Suprapubic skin (tissue), 4 donors: Measurements from ENCODE around the gene PTPRN2. TPM values are rescaled to one million over a fixed set of nuclear protein-coding genes. Genes with fewer than 3 reads are reported as not detected.

Source experiments
- DNase-seq, 2 donors: peaks; one replicate each; pipeline ENCODE4 v3.0.0-alpha.2; 2019; ENCODE audit warnings: low spot score in 2 of 2
- H3K27ac ChIP-seq: fragments of 200-600 bp; sonication (generic); one replicate; pipeline ENCODE4 v1.5.1; 2019
- H3K27me3 ChIP-seq: fragments of 200-600 bp; sonication (generic); one replicate; pipeline ENCODE4 v1.5.1; 2019
- H3K36me3 ChIP-seq: fragments of 200-600 bp; sonication (generic); one replicate; pipeline ENCODE4 v1.5.1; 2019
- H3K4me1 ChIP-seq: fragments of 200-600 bp; sonication (generic); one replicate; pipeline ENCODE4 v1.5.1; 2019
- H3K4me3 ChIP-seq: fragments of 200-600 bp; sonication (generic); one replicate; pipeline ENCODE4 v1.5.1; 2019; ENCODE audit warnings: mild to moderate bottlenecking
- H3K9me3 ChIP-seq: fragments of 200-600 bp; sonication (generic); one replicate; pipeline ENCODE4 v1.5.1; 2019
- CTCF ChIP-seq, 2 donors: fragments of 200-600 bp in 1 of 2; fragments of 450-650 bp in 1 of 2; sonication (generic) in 1 of 2; IDR thresholded peaks; one replicate each; pipeline ENCODE4 v1.5.1; 2016 to 2019; ENCODE audit warnings: antibody characterized with exemption in 2 of 2, mild to moderate bottlenecking in 1 of 2, moderate library complexity in 1 of 2
- EP300 ChIP-seq: sonication (generic); formaldehyde crosslinking; IDR thresholded peaks from one replicate; pipeline ENCODE4 v1.6.1; 2017; ENCODE audit warnings: antibody characterized with exemption
- POLR2A ChIP-seq, 2 donors: fragments of 450-650 bp; IDR thresholded peaks; one replicate each; pipeline ENCODE4 v1.6.1; 2017; ENCODE audit warnings: antibody characterized with exemption in 2 of 2, mild to moderate bottlenecking in 2 of 2, moderate library complexity in 2 of 2
- POLR2AphosphoS5 ChIP-seq, 3 donors: sonication (generic); formaldehyde crosslinking; IDR thresholded peaks; one replicate each; pipeline ENCODE4 v1.6.1; 2017; ENCODE audit warnings: antibody characterized with exemption in 3 of 3
- WGBS: methylation state at CpG from one replicate; pipeline ENCODE4 v1.1.5; 2018; 5-methylcytosine and 5-hydroxymethylcytosine counted together
- total RNA-seq, 4 donors: library from RNA; depleted of rRNA; stranded (reverse); fragments of >200 nt; gene quantifications; one replicate each; pipeline ENCODE4 v1.1.0, GENCODE V29; 2016

The PTPRN2 gene
- total RNA-seq, 4 donors from 2014 or later = 0.23 to 1.8 (median 1.3) TPM

GRCh38 chr7:158137516-158138328 lies 449.9 kb downstream of the PTPRN2 start:
- 96% methylated on average over 11 of the region's 18 CpGs for WGBS
- no peaks in the 10 kb centered on the region for H3K36me3 ChIP-seq
- peaks cover 2% of the 10 kb centered on the region for H3K9me3 ChIP-seq
- H3K27ac ChIP-seq = no peak overlapping the region
- no peak overlapping the region for H3K4me3 ChIP-seq
- H3K27me3 ChIP-seq = no peaks in the 10 kb centered on the region
- H3K4me1 ChIP-seq = no peaks in the 10 kb centered on the region
- TF ChIP-seq POLR2AphosphoS5 (IDR thresholded peaks at IDR 0.05) (no peak), POLR2A (IDR thresholded peaks at IDR 0.05) (no peak), EP300 (no peak), CTCF (IDR thresholded peaks at IDR 0.05) (no peak)
- no peak for DNase-seq

- Histone ChIP-seq H3K27me3 (no peaks in the 10 kb centered on the region), H3K9me3 (peaks cover 2% of the 10 kb centered on the region), H3K4me1 (no peaks in the 10 kb centered on the region), H3K4me3 (no peak overlapping the region), H3K36me3 (no peaks in the 10 kb centered on the region), H3K27ac (no peak overlapping the region)
- DNase-seq = peak in 1 of 2 donors; percentile 54
- TF ChIP-seq POLR2A (IDR thresholded peaks at IDR 0.05) (no peak), CTCF (IDR thresholded peaks at IDR 0.05) (no peak), EP300 (no peak), POLR2AphosphoS5 (IDR thresholded peaks at IDR 0.05) (no peak)
- 79% methylated on average over 16 of the region's 16 CpGs for WGBS
These were observed 451.7 kb downstream of the PTPRN2 start for GRCh38 chr7:158135931-158136330.

GRCh38 chr7:158134824-158135223 lies 452.8 kb downstream of the PTPRN2 start:
- WGBS = 88% methylated on average over 4 of the region's 4 CpGs
- H3K27ac ChIP-seq = no peak overlapping the region
- no peaks in the 10 kb centered on the region for H3K4me1 ChIP-seq
- TF ChIP-seq CTCF (IDR thresholded peaks at IDR 0.05) (no peak), POLR2A (IDR thresholded peaks at IDR 0.05) (no peak), EP300 (no peak), POLR2AphosphoS5 (IDR thresholded peaks at IDR 0.05) (no peak)
- DNase-seq = no peak
- no peaks in the 10 kb centered on the region for H3K27me3 ChIP-seq
- no peaks in the 10 kb centered on the region for H3K36me3 ChIP-seq
- peaks cover 2% of the 10 kb centered on the region for H3K9me3 ChIP-seq
- H3K4me3 ChIP-seq = no peak overlapping the region

DNA sequence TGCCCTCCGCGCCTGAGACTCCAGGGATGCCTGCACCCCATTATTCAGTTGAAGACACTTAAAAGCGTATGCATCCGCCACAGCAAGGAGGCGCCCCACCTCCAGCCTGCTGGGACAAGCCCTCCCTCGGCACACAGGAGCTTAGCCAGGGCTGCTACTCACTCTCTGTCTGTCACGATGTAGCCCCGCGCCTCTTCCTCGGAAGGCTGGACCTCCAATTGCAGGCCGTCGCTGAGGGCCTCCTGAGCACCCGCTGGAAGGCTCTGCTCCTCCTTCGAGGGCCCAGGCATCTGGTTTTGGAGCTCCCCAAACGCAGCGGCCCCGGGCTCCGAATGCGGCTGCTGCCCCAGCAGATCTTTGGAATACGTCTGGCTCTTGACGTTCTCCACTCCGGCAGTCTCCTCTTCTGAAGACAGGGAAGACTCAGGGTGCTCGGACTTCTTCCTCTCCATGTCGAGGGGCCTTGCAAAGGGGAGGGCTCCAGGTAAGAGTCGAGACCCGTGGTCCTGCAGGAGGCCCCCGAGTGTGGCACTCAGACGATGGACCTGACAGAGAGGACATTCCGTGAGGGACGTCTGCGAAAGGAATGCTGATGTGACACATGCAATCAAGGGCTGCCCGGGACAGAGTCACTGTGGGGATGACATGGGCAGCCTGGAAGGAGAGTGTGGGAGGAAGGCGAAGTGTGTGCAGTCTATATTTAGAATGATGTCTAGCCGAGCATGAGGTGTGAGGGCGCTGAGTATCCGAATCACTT lies 453.9 kb downstream of the PTPRN2 start:
- no peak for TF ChIP-seq POLR2A (IDR thresholded peaks at IDR 0.05)
- TF ChIP-seq EP300 = no peak
- Histone ChIP-seq H3K4me1 (no peaks in the 10 kb centered on the region), H3K27ac (no peak overlapping the region), H3K9me3 (peaks cover 2% of the 10 kb centered on the region), H3K4me3 (no peak overlapping the region), H3K36me3 (no peaks in the 10 kb centered on the region), H3K27me3 (no peaks in the 10 kb centered on the region)
- DNase-seq = peak in 1 of 2 donors; percentile 38
- WGBS = 89% methylated on average over 36 of the region's 36 CpGs

GRCh38 chr7:158133057-158133456 lies 454.6 kb downstream of the PTPRN2 start:
- H3K36me3 ChIP-seq = no peaks in the 10 kb centered on the region
- DNase-seq = peak; percentile 58 to 71

More at GRCh38 chr7:158133057-158133456, 454.6 kb downstream of the PTPRN2 start:
- Histone ChIP-seq H3K4me1 (no peaks in the 10 kb centered on the region), H3K27ac (no peak overlapping the region), H3K9me3 (peaks cover under 1% of the 10 kb centered on the region), H3K4me3 (no peak overlapping the region), H3K27me3 (no peaks in the 10 kb centered on the region)
- 93% methylated on average over 7 of the region's 21 CpGs for WGBS
- no peak for TF ChIP-seq POLR2A (IDR thresholded peaks at IDR 0.05)
- no peak for TF ChIP-seq CTCF (IDR thresholded peaks at IDR 0.05)
- TF ChIP-seq POLR2AphosphoS5 (IDR thresholded peaks at IDR 0.05) = no peak
